Measurements from ENCODE around the gene PTPRC. TPM values are rescaled to one million over a fixed set of nuclear protein-coding genes. Genes with fewer than 3 reads are reported as not detected.

Gene PTPRC
- total and polyA plus RNA-seq, 8 donors: 0.59 to 20.5 (median 2.7) TPM

GRCh38 chr1:198660341-198661261 lies 21.8 kb downstream of the PTPRC start:
- Histone ChIP-seq H3K9me3 (no peaks in the 10 kb centered on the region), H3K36me3 (no peaks in the 10 kb centered on the region), H3K27me3 (no peaks in the 10 kb centered on the region), H3K4me3 (no peak overlapping the region), H3K27ac (no peak overlapping the region), H3K4me1 (no peaks in the 10 kb centered on the region)
- no peak for DNase-seq
- no peak for TF ChIP-seq CTCF (IDR thresholded peaks at IDR 0.05)
- intact Hi-C loops (cut with DNase I): no loop called here
- no peak for FAIRE-seq
- ATAC-seq: no peak
- WGBS, 2 donors: 92 to 95% methylated on average over 1 of the region's 1 CpG

- no peak for TF ChIP-seq CTCF (IDR thresholded peaks at IDR 0.05)
- FAIRE-seq (no peak), DNase-seq (no peak), ATAC-seq (no peak)
- Histone ChIP-seq H3K4me1 (no peaks in the 10 kb centered on the region), H3K27ac (no peak overlapping the region), H3K4me3 (no peak overlapping the region), H3K27me3 (no peaks in the 10 kb centered on the region), H3K9me3 (no peaks in the 10 kb centered on the region), H3K36me3 (no peaks in the 10 kb centered on the region)
- intact Hi-C loops (cut with DNase I): no loop called here
- 71 to 79% methylated on average over 5 of the region's 5 CpGs for WGBS, 2 donors
Observed at GRCh38 chr1:198662821-198663220, 24.0 kb downstream of the PTPRC start.

GRCh38 chr1:198664068-198664788 lies 25.4 kb downstream of the PTPRC start:
- FAIRE-seq (no peak), DNase-seq (no peak), ATAC-seq (peak in 2 of 4 donors; percentile 61 to 67)
- Histone ChIP-seq H3K4me1 (no peaks in the 10 kb centered on the region), H3K27ac (no peak overlapping the region), H3K36me3 (no peaks in the 10 kb centered on the region), H3K4me3 (no peak overlapping the region), H3K27me3 (no peaks in the 10 kb centered on the region), H3K9me3 (no peaks in the 10 kb centered on the region)
- no peak for TF ChIP-seq CTCF (IDR thresholded peaks at IDR 0.05)
- 69 to 80% methylated on average over 7 of the region's 7 CpGs for WGBS, 2 donors
- intact Hi-C loops (cut with DNase I): no loop called here

- Histone ChIP-seq H3K27ac (no peak overlapping the region), H3K27me3 (no peaks in the 10 kb centered on the region), H3K36me3 (no peaks in the 10 kb centered on the region), H3K4me1 (no peaks in the 10 kb centered on the region), H3K9me3 (no peaks in the 10 kb centered on the region), H3K4me3 (no peak overlapping the region)
- ATAC-seq: no peak
- TF ChIP-seq CTCF (IDR thresholded peaks at IDR 0.05): no peak
- DNase-seq: no peak
- FAIRE-seq: no peak
- intact Hi-C loops (cut with DNase I): no loop called here
Observed at GRCh38 chr1:198667186-198667585, 28.3 kb downstream of the PTPRC start.

- TF ChIP-seq CTCF (IDR thresholded peaks at IDR 0.05): no peak
- DNase-seq (no peak), ATAC-seq (no peak), FAIRE-seq (no peak)
- intact Hi-C loops (cut with DNase I): no loop called here
- H3K4me1 ChIP-seq: no peaks in the 10 kb centered on the region
- H3K9me3 ChIP-seq: no peaks in the 10 kb centered on the region
- H3K27me3 ChIP-seq: no peaks in the 10 kb centered on the region
- no peak overlapping the region for H3K4me3 ChIP-seq
- no peak overlapping the region for H3K27ac ChIP-seq
- H3K36me3 ChIP-seq: no peaks in the 10 kb centered on the region
Observed at GRCh38 chr1:198667807-198668206, 29.0 kb downstream of the PTPRC start.
